Lung (tissue), 12 donors: ENCODE measurements around the gene ADORA2B. TPM values are rescaled to one million over a fixed set of nuclear protein-coding genes. Genes with fewer than 3 reads are reported as not detected.

Experiments used
- ATAC-seq: fragments of 200-7000 bp; cut with Tn5 transposase; one replicate; pipeline ENCODE4 v1.9.1; 2020; ENCODE audit warnings: moderate number of reproducible peaks; ENCODE audit not compliant: insufficient read depth, low FRiP score
- DNase-seq, 3 donors: peaks; one replicate each; pipeline ENCODE4 v3.0.0-alpha.2; 2013 to 2017
- H3K27ac ChIP-seq, 2 donors: one replicate each; pipeline ENCODE4 v1.5.1; 2013; ENCODE audit warnings: mild to moderate bottlenecking in 2 of 2, moderate library complexity in 2 of 2, control low read depth in 1 of 2, inconsistent platforms in 1 of 2, low read depth in 1 of 2, low read length in 1 of 2
- H3K27me3 ChIP-seq, 3 donors: one replicate each; pipeline ENCODE4 v1.5.1; 2013; ENCODE audit warnings: low read length in 2 of 3; ENCODE audit not compliant: control insufficient read depth in 3 of 3, insufficient read depth in 3 of 3
- H3K36me3 ChIP-seq, 4 donors: one replicate each; pipeline ENCODE4 v1.5.1; 2013; ENCODE audit warnings: low read length in 4 of 4, mild to moderate bottlenecking in 1 of 4, moderate library complexity in 1 of 4; ENCODE audit not compliant: control insufficient read depth in 4 of 4, insufficient read depth in 4 of 4
- H3K4me1 ChIP-seq, 5 donors: one replicate each; pipeline ENCODE4 v1.5.1; 2013; ENCODE audit warnings: low read length in 5 of 5, mild to moderate bottlenecking in 2 of 5, moderate library complexity in 1 of 5; ENCODE audit not compliant: control insufficient read depth in 5 of 5, insufficient read depth in 5 of 5
- H3K4me3 ChIP-seq: one replicate; pipeline ENCODE4 v1.5.1; 2013; ENCODE audit warnings: mild to moderate bottlenecking, control low read depth, moderate library complexity
- H3K9ac ChIP-seq, 2 donors: one replicate each; pipeline ENCODE4 v1.5.1; 2013; ENCODE audit warnings: low read length in 2 of 2, control low read depth in 1 of 2; ENCODE audit not compliant: insufficient read depth in 1 of 2
- H3K9me3 ChIP-seq, 4 donors: one replicate each; pipeline ENCODE4 v1.5.1; 2013; ENCODE audit warnings: low read length in 3 of 4, mild to moderate bottlenecking in 1 of 4, moderate library complexity in 1 of 4; ENCODE audit not compliant: control insufficient read depth in 4 of 4, insufficient read depth in 3 of 4
- WGBS, 2 donors: extraction: QIAGEN DNeasy Blood & Tissue Kit; methylation state at CpG; one replicate each; pipeline ENCODE4 v1.1.7; 2013; 5-methylcytosine and 5-hydroxymethylcytosine counted together
- polyA plus RNA-seq, 2 donors: library from polyadenylated mRNA; stranded (reverse); fragments of 200-250 nt; gene quantifications; one replicate each; pipeline ENCODE4 v1.2.1, GENCODE V29; 2013
- total RNA-seq, 2 donors: library from RNA; depleted of rRNA in 1 of 2; stranded (reverse); fragments of >200 nt in 1 of 2; gene quantifications; one replicate each; pipeline ENCODE4 v1.2.1, GENCODE V29; 2014 to 2021
- TF ChIP-seq, protein P1 (sequence below): IDR thresholded peaks from 2 replicates; pipeline ENCODE4 v1.5.1; 2012; ENCODE audit warnings: mild to moderate bottlenecking; ENCODE audit errors: control extremely low read depth, extremely low read depth
- donor health status: control.
- donor health status: control.
- donor health status: Bipolar disorder and iron deficiency.
- donor health status: healthy.
- donor health status: DM: yes; HTN: yes; CAD: no.

ADORA2B gene
- total and polyA plus RNA-seq, 4 donors: 4.2 to 9.3 (median 5.3) TPM

DNA sequence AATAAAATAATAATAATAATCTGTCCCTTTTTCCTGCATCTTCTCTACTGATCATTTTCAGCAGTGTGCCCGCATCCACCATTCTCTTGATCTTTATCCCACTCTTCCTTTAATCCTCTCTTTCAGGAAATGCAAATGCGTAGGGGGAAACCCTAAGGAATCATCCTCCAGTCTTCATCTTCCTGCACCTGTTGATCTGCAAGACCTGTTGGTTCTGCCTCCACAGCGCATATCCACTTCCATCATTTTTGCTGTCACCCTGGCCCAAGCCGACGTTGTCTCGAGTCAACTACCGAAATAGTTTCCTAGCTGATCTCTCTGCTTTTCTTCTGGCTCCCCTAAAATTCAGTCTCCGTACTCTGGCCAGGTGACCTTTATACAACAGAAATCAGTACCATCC lies 24.5 kb downstream of the ADORA2B start:
- TF ChIP-seq, protein P1, sequence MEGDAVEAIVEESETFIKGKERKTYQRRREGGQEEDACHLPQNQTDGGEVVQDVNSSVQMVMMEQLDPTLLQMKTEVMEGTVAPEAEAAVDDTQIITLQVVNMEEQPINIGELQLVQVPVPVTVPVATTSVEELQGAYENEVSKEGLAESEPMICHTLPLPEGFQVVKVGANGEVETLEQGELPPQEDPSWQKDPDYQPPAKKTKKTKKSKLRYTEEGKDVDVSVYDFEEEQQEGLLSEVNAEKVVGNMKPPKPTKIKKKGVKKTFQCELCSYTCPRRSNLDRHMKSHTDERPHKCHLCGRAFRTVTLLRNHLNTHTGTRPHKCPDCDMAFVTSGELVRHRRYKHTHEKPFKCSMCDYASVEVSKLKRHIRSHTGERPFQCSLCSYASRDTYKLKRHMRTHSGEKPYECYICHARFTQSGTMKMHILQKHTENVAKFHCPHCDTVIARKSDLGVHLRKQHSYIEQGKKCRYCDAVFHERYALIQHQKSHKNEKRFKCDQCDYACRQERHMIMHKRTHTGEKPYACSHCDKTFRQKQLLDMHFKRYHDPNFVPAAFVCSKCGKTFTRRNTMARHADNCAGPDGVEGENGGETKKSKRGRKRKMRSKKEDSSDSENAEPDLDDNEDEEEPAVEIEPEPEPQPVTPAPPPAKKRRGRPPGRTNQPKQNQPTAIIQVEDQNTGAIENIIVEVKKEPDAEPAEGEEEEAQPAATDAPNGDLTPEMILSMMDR: no peak
- ATAC-seq: no peak
- 98% methylated on average over 8 of the region's 8 CpGs for WGBS, 2 donors

DNA sequence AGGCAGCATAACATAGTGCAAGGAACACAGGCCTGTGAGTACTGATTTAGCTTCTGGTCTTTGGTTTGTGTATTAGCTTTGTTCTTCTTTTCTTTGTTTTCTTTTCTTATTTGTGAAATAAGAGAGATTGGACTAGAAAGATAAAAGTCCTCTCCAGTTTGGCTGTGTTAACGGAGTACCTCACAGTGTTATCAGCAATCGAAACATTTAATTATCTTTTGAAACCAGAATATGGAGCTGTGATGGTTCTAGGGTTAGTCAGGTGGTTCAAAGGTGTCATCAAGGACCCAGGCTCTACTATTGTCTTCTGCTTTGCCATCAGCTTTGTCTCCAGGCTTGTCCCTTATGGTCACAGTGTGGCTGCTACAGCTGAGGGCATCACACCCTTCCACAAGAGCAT lies 25.6 kb downstream of the ADORA2B start:
- Histone ChIP-seq H3K9me3 (no peaks in the 10 kb centered on the region), H3K4me1 (peaks cover 0 to 16% (median 8%) of the 10 kb centered on the region in 5 donors), H3K9ac (no peak overlapping the region), H3K4me3 (no peak overlapping the region), H3K27me3 (no peaks in the 10 kb centered on the region), H3K36me3 (peaks cover 0 to 7% (median 4%) of the 10 kb centered on the region in 4 donors), H3K27ac (no peak overlapping the region)
- TF ChIP-seq, protein P1: no peak
- 95 to 96% methylated on average over 2 of the region's 2 CpGs for WGBS, 2 donors
- DNase-seq (no peak), ATAC-seq (no peak)

More for the DNA sequence above, 24.5 kb downstream of the ADORA2B start:
- no peaks in the 10 kb centered on the region for H3K36me3 ChIP-seq
- H3K9ac ChIP-seq: no peak overlapping the region
- H3K27me3 ChIP-seq: no peaks in the 10 kb centered on the region
- peaks cover 0 to 16% (median 11%) of the 10 kb centered on the region in 5 donors for H3K4me1 ChIP-seq
- DNase-seq: no peak
- no peaks in the 10 kb centered on the region for H3K9me3 ChIP-seq
- no peak overlapping the region for H3K27ac ChIP-seq
- H3K4me3 ChIP-seq: no peak overlapping the region

DNA sequence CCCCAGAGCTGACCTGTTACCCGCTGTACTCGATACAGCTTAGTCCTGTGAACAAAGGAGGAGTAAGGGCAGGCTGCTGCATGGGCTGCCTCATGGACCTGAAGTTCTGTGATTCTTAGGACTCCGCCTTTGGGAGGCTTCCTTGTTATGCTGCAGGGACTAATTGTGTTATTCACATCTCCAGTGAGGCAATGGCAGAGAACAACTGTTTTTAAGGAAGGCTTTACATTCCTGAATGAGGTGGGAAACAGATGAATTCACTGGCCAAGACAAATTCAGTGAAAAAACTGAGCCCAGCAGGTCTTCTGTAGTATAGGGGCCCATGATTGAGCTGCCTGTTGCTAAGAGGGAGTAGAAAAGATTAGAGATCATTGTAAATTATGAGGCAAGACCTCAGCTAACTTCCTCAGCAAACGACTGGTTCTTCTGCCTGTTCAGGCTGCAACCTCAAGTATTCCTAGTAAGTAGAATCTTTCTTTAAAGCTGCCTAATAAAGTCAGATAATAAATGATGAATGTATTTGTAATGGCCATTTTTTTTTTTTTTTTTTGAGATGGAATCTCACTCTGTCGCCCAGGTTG lies 26.3 kb downstream of the ADORA2B start:
- no peak for ATAC-seq
- no peak overlapping the region for H3K4me3 ChIP-seq
- H3K27me3 ChIP-seq: no peaks in the 10 kb centered on the region
- no peak overlapping the region for H3K27ac ChIP-seq
- TF ChIP-seq, protein P1: no peak
- peaks cover 0 to 9% (median 6%) of the 10 kb centered on the region in 5 donors for H3K4me1 ChIP-seq
- no peaks in the 10 kb centered on the region for H3K9me3 ChIP-seq
- 76 to 81% methylated on average over 5 of the region's 5 CpGs for WGBS, 2 donors
- DNase-seq: no peak
- H3K36me3 ChIP-seq: peaks cover 0 to 9% (median 4%) of the 10 kb centered on the region in 4 donors
- no peak overlapping the region for H3K9ac ChIP-seq

DNA sequence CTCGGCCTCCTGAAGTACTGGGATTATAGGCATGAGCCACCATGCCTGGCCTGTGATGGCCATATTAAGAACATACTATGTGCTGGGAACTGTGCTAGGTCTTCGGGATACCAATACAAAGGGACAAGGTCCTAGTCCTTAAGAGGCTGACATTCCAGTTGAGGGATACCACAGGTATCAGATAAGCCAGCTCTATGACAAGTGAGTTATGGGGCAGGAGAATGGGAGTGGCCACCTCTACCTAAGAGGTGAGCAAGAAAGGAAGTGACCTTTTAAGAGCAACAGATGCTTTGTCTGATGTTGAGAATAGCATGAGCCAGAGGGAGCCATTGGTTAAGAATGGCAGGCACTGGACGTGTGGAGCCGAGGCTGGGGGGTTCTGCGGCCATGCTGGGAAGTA lies 27.0 kb downstream of the ADORA2B start:
- no peak overlapping the region for H3K4me3 ChIP-seq
- no peak for ATAC-seq
- H3K9me3 ChIP-seq: no peaks in the 10 kb centered on the region
- TF ChIP-seq, protein P1: no peak
- peaks cover 5 to 9% (median 7%) of the 10 kb centered on the region in 4 donors for H3K36me3 ChIP-seq
- H3K4me1 ChIP-seq: peaks cover 0 to 7% (median 2%) of the 10 kb centered on the region in 5 donors
- H3K9ac ChIP-seq: no peak overlapping the region
- no peak for DNase-seq
- no peak overlapping the region for H3K27ac ChIP-seq
- 96 to 97% methylated on average over 5 of the region's 5 CpGs for WGBS, 2 donors
- no peaks in the 10 kb centered on the region for H3K27me3 ChIP-seq
